ENCODE results near the gene RASGRF1.
"Not testable (repeated sequence)": the region's sequence is repeated elsewhere in the genome, so short reads cannot be mapped to it uniquely, and the experiment has no call there.

Gene RASGRF1

GRCh38 chr15:79122991-79123390 is 32.4 kb upstream of the RASGRF1 start:
- H3K36me3 ChIP-seq (ENCODE audit: control insufficient read depth in 2 of 2, insufficient read depth in 2 of 2, low read length in 2 of 2): no peaks in the 10 kb centered on the region

DNA sequence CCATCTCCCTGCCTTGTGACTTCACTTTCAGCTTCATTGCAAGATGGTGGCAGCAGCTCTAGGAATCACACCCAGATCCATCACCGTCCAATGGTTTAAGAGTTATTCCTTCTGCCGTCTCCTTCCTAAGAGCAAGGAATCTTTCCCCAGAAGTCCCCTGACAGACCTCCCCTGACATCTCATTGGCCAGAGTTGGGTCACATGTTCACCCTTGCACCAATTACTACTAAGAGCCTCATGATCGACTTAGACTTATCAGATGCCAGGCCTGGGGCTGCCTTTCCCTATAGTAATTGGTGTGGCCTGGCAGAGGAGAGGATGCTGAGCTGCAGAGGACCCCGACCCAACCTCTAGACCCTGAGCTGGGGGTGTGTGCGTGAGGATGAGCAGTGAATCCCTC is 31.8 kb upstream of the RASGRF1 start:
- Histone ChIP-seq H3K9ac (ENCODE audit: low read length in 2 of 2) (no peak overlapping the region), H3K4me3 (ENCODE audit: low read length in 2 of 2) (no peak overlapping the region), H3K4me1 (ENCODE audit: control insufficient read depth, insufficient read depth, low read length) (no peaks in the 10 kb centered on the region), H3K27ac (ENCODE audit: low read length) (no peak overlapping the region), H3K27me3 (ENCODE audit: control insufficient read depth in 1 of 2, insufficient read depth in 2 of 2, low read length in 2 of 2) (no peaks in the 10 kb centered on the region), H3K9me3 (ENCODE audit: control insufficient read depth in 2 of 2, low read length in 2 of 2) (peaks cover 0 to 5% of the 10 kb centered on the region in 2 donors), H3K36me3 (ENCODE audit: control insufficient read depth in 2 of 2, insufficient read depth in 2 of 2, low read length in 2 of 2) (no peaks in the 10 kb centered on the region)

More at GRCh38 chr15:79122991-79123390, 32.4 kb upstream of the RASGRF1 start:
- no peak overlapping the region for H3K27ac ChIP-seq (ENCODE audit: low read length)
- H3K9ac ChIP-seq (ENCODE audit: low read length in 2 of 2): no peak overlapping the region
- H3K9me3 ChIP-seq (ENCODE audit: control insufficient read depth in 2 of 2, low read length in 2 of 2): peaks cover 0 to 5% of the 10 kb centered on the region in 2 donors
- H3K4me3 ChIP-seq (ENCODE audit: low read length in 2 of 2): no peak overlapping the region
- no peaks in the 10 kb centered on the region for H3K27me3 ChIP-seq (ENCODE audit: control insufficient read depth in 1 of 2, insufficient read depth in 2 of 2, low read length in 2 of 2)
- no peaks in the 10 kb centered on the region for H3K4me1 ChIP-seq (ENCODE audit: control insufficient read depth, insufficient read depth, low read length)

- H3K9ac ChIP-seq (ENCODE audit: low read length in 2 of 2): no peak overlapping the region
- H3K36me3 ChIP-seq (ENCODE audit: control insufficient read depth in 2 of 2, insufficient read depth in 2 of 2, low read length in 2 of 2): no peaks in the 10 kb centered on the region
- H3K4me3 ChIP-seq (ENCODE audit: low read length in 2 of 2): no peak overlapping the region
- no peaks in the 10 kb centered on the region for H3K4me1 ChIP-seq (ENCODE audit: control insufficient read depth, insufficient read depth, low read length)
- H3K27me3 ChIP-seq (ENCODE audit: control insufficient read depth in 1 of 2, insufficient read depth in 2 of 2, low read length in 2 of 2): no peaks in the 10 kb centered on the region
- no peak overlapping the region for H3K27ac ChIP-seq (ENCODE audit: low read length)
- H3K9me3 ChIP-seq (ENCODE audit: control insufficient read depth in 2 of 2, low read length in 2 of 2): peaks cover 0 to 5% of the 10 kb centered on the region in 2 donors
These were observed 31.0 kb upstream of the RASGRF1 start for GRCh38 chr15:79121571-79121970.

DNA sequence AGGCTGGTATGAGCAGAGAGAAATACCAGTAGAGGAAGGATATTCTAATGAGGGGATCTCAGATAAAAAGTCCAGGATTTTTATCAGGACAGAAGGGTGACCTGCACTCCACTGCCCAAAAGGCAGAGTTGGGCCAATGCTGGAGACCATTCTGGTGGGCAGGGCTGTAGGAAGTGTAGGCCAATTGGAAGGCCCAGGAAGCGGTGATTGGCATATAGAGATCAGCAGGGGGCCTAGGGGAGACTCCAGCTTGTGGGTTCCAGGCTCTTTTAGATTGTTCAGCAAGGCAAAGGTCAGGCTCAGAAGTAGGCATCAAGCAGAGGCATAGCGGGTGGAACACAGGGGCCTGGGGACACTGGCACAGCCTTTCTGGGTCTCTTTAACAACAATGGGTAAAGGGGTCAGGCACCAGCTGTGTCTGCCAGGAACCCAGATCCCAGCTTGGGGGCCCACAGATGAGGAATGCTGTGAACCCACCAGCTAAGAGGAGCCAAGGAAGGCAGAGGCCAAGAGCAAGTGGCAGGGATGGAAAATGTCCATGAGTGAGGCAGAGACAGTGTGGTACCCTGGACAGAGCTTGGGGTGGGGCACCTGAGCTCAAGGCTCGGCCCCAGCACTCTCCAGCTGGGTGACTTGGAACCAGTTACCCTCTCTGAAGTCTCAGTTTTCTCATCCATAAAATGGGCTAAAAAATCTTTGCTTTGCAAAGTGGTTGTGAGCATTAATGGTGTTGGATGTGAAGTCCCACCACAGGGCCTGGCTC is 27.0 kb upstream of the RASGRF1 start:
- no peak overlapping the region for H3K4me3 ChIP-seq (ENCODE audit: low read length in 2 of 2)
- H3K27me3 ChIP-seq (ENCODE audit: control insufficient read depth in 1 of 2, insufficient read depth in 2 of 2, low read length in 2 of 2): no peaks in the 10 kb centered on the region
- H3K4me1 ChIP-seq (ENCODE audit: control insufficient read depth, insufficient read depth, low read length): peaks cover 9% of the 10 kb centered on the region
- H3K27ac ChIP-seq (ENCODE audit: low read length): no peak overlapping the region
- H3K9ac ChIP-seq (ENCODE audit: low read length in 2 of 2): no peak overlapping the region
- no peaks in the 10 kb centered on the region for H3K36me3 ChIP-seq (ENCODE audit: control insufficient read depth in 2 of 2, insufficient read depth in 2 of 2, low read length in 2 of 2)
- peaks cover 3 to 5% of the 10 kb centered on the region in 2 donors for H3K9me3 ChIP-seq (ENCODE audit: control insufficient read depth in 2 of 2, low read length in 2 of 2)

DNA sequence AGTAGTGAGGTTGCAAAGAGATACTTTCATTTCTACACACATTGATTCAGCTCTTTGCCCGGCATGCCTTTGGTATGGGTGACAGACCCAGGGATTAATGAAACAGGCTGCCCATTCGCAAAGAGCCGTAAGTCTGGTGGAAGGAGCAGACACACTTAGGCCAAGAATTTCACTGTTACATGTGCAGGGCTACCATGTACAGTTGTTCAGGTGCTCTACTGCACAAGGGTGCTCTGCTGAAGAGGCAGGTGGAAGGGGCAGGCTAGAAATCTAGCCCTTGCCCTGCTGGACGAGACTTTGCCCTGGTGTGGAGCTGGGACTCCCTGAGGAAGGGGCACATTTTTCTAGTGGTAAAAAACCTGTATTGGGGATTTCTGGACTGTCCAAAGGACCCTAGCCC is 26.2 kb upstream of the RASGRF1 start:
- Histone ChIP-seq H3K36me3 (ENCODE audit: control insufficient read depth in 2 of 2, insufficient read depth in 2 of 2, low read length in 2 of 2) (no peaks in the 10 kb centered on the region), H3K9me3 (ENCODE audit: control insufficient read depth in 2 of 2, low read length in 2 of 2) (peaks cover 3 to 5% of the 10 kb centered on the region in 2 donors), H3K4me1 (ENCODE audit: control insufficient read depth, insufficient read depth, low read length) (peaks cover 9% of the 10 kb centered on the region), H3K27ac (ENCODE audit: low read length) (no peak overlapping the region), H3K9ac (ENCODE audit: low read length in 2 of 2) (no peak overlapping the region), H3K4me3 (ENCODE audit: low read length in 2 of 2) (no peak overlapping the region), H3K27me3 (ENCODE audit: control insufficient read depth in 1 of 2, insufficient read depth in 2 of 2, low read length in 2 of 2) (peaks cover 0 to 2% of the 10 kb centered on the region in 2 donors)

- Histone ChIP-seq H3K36me3 (ENCODE audit: control insufficient read depth in 2 of 2, insufficient read depth in 2 of 2, low read length in 2 of 2) (no peaks in the 10 kb centered on the region), H3K27me3 (ENCODE audit: control insufficient read depth in 1 of 2, insufficient read depth in 2 of 2, low read length in 2 of 2) (peaks cover 0 to 2% of the 10 kb centered on the region in 2 donors), H3K9ac (ENCODE audit: low read length in 2 of 2) (no peak overlapping the region), H3K4me3 (ENCODE audit: low read length in 2 of 2) (no peak overlapping the region), H3K9me3 (ENCODE audit: control insufficient read depth in 2 of 2, low read length in 2 of 2) (peaks cover 3 to 5% of the 10 kb centered on the region in 2 donors), H3K27ac (ENCODE audit: low read length) (no peak overlapping the region), H3K4me1 (ENCODE audit: control insufficient read depth, insufficient read depth, low read length) (peaks cover 9% of the 10 kb centered on the region)
These were observed 25.5 kb upstream of the RASGRF1 start for GRCh38 chr15:79115986-79116665.

DNA sequence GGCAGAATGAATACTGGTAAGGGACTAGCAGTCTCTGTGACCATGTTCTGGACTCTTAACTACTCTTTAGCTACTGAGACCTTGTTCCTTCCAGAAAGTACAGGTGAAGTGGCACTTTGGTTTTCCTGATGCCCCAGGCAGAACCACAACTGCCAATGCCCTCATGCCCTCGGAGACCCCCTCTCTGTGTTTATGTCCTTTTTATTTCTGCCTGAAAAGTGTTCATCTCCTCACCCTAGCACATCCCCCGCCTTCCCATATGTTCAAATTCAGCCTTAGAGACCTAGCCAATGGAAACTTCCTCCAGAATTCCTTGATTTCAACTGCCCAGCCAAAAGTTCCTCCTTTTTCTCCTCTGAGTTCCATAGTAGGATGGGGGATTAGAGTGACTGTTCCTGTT is 23.3 kb upstream of the RASGRF1 start:
- Histone ChIP-seq H3K9me3 (ENCODE audit: control insufficient read depth in 2 of 2, low read length in 2 of 2) (peaks cover 3 to 5% of the 10 kb centered on the region in 2 donors), H3K4me3 (ENCODE audit: low read length in 2 of 2) (no peak overlapping the region), H3K4me1 (ENCODE audit: control insufficient read depth, insufficient read depth, low read length) (peaks cover 9% of the 10 kb centered on the region), H3K36me3 (ENCODE audit: control insufficient read depth in 2 of 2, insufficient read depth in 2 of 2, low read length in 2 of 2) (no peaks in the 10 kb centered on the region), H3K27ac (ENCODE audit: low read length) (no peak overlapping the region), H3K27me3 (ENCODE audit: control insufficient read depth in 1 of 2, insufficient read depth in 2 of 2, low read length in 2 of 2) (peaks cover 0 to 2% of the 10 kb centered on the region in 2 donors), H3K9ac (ENCODE audit: low read length in 2 of 2) (no peak overlapping the region)

DNA sequence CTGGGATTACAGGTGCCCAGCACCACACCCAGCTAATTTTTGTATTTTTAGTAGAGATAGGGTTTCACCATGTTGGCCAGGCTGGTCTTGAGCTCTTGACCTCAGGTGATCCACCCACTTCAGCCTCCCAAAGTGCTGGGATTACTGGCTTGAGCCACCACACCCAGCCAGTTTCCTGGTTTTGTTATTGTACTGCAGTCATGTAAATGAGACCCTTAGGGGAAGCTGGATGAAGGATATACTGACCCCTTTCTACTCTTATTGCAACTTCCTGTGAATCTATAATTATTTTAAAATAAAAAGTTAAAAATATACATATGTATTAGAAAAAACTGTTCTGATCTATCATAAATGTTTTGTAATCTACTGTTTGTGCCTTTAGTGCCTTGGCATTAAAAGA is 20.8 kb upstream of the RASGRF1 start:
- not testable (repeated sequence) for H3K4me1 ChIP-seq (ENCODE audit: control insufficient read depth, insufficient read depth, low read length); H3K27ac ChIP-seq (ENCODE audit: low read length); H3K9me3 ChIP-seq (ENCODE audit: control insufficient read depth in 2 of 2, low read length in 2 of 2); H3K27me3 ChIP-seq (ENCODE audit: control insufficient read depth in 1 of 2, insufficient read depth in 2 of 2, low read length in 2 of 2); H3K9ac ChIP-seq (ENCODE audit: low read length in 2 of 2); H3K4me3 ChIP-seq (ENCODE audit: low read length in 2 of 2); H3K36me3 ChIP-seq (ENCODE audit: control insufficient read depth in 2 of 2, insufficient read depth in 2 of 2, low read length in 2 of 2)

GRCh38 chr15:79105141-79105540 is 14.6 kb upstream of the RASGRF1 start:
- Histone ChIP-seq H3K4me1 (ENCODE audit: control insufficient read depth, insufficient read depth, low read length) (no peaks in the 10 kb centered on the region), H3K9me3 (ENCODE audit: control insufficient read depth in 2 of 2, low read length in 2 of 2) (no peaks in the 10 kb centered on the region), H3K27ac (ENCODE audit: low read length) (no peak overlapping the region), H3K9ac (ENCODE audit: low read length in 2 of 2) (no peak overlapping the region), H3K4me3 (ENCODE audit: low read length in 2 of 2) (no peak overlapping the region), H3K36me3 (ENCODE audit: control insufficient read depth in 2 of 2, insufficient read depth in 2 of 2, low read length in 2 of 2) (no peaks in the 10 kb centered on the region), H3K27me3 (ENCODE audit: control insufficient read depth in 1 of 2, insufficient read depth in 2 of 2, low read length in 2 of 2) (peaks cover 9 to 25% of the 10 kb centered on the region in 2 donors)

GRCh38 chr15:79102595-79102994 is 12.0 kb upstream of the RASGRF1 start:
- no peak overlapping the region for H3K4me3 ChIP-seq (ENCODE audit: low read length in 2 of 2)
- H3K9me3 ChIP-seq (ENCODE audit: control insufficient read depth in 2 of 2, low read length in 2 of 2): no peaks in the 10 kb centered on the region
- no peaks in the 10 kb centered on the region for H3K36me3 ChIP-seq (ENCODE audit: control insufficient read depth in 2 of 2, insufficient read depth in 2 of 2, low read length in 2 of 2)
- H3K27ac ChIP-seq (ENCODE audit: low read length): no peak overlapping the region
- H3K4me1 ChIP-seq (ENCODE audit: control insufficient read depth, insufficient read depth, low read length): no peaks in the 10 kb centered on the region
- peaks cover 18 to 34% of the 10 kb centered on the region in 2 donors for H3K27me3 ChIP-seq (ENCODE audit: control insufficient read depth in 1 of 2, insufficient read depth in 2 of 2, low read length in 2 of 2)
- H3K9ac ChIP-seq (ENCODE audit: low read length in 2 of 2): no peak overlapping the region

Measured in stomach smooth muscle (tissue), 2 donors.